Gastrocnemius medialis (tissue), 4 donors: ENCODE data around the gene CDK16.

Source experiments
- CTCF ChIP-seq, 5 experiments: fragments of 450-650 bp in 3 of 5; fragments of 200-600 bp in 2 of 5; sonication (generic) in 2 of 5; IDR thresholded peaks in 4 of 5; conservative IDR thresholded peaks in 1 of 5; 1 replicate in 4 of 5; 2 replicates in 1 of 5; pipeline ENCODE4 v1.5.1; 2016 to 2019; ENCODE audit warnings: antibody characterized with exemption in 5 of 5, mild to moderate bottlenecking in 3 of 5, moderate library complexity in 3 of 5
- POLR2A ChIP-seq, 2 donors: fragments of 450-650 bp; IDR thresholded peaks; one replicate each; pipeline ENCODE4 v1.6.1; 2017; ENCODE audit warnings: antibody characterized with exemption in 2 of 2, mild to moderate bottlenecking in 2 of 2, moderate library complexity in 2 of 2

- no peak for TF ChIP-seq CTCF (IDR thresholded peaks at IDR 0.05 in 4 of 5, conservative IDR thresholded peaks at IDR 0.05 in 1 of 5)
- no peak for TF ChIP-seq POLR2A (IDR thresholded peaks at IDR 0.05)
Measured at GRCh38 chrX:47226071-47226470, 7.6 kb downstream of the CDK16 start.
